BLaER1 treated with 17β-estradiol and CSF1 and Interleukin-3, amounts not matched to agents 10 nM and 100 nM (cell line): ENCODE results near the gene ATP11C.
"Not testable (repeated sequence)": the region's sequence is repeated elsewhere in the genome, so short reads cannot be mapped to it uniquely, and the experiment has no call there.

Source experiments
- H3K27ac ChIP-seq, 11 experiments: shearing (Covaris generic); formaldehyde crosslinking; 2 replicates each; pipeline ENCODE4 v1.8.1; 2022
- H3K27me3 ChIP-seq, 11 experiments: shearing (Covaris generic); formaldehyde crosslinking; 2 replicates each; pipeline ENCODE4 v1.8.1; 2022
- H3K36me3 ChIP-seq, 11 experiments: shearing (Covaris generic); formaldehyde crosslinking; 2 replicates each; pipeline ENCODE4 v1.8.1; 2022
- H3K4me1 ChIP-seq, 10 experiments: shearing (Covaris generic); formaldehyde crosslinking; 2 replicates each; pipeline ENCODE4 v1.8.1; 2022
- H3K4me2 ChIP-seq, 11 experiments: shearing (Covaris generic); formaldehyde crosslinking; 2 replicates each; pipeline ENCODE4 v1.8.1; 2022
- H3K4me3 ChIP-seq, 10 experiments: shearing (Covaris generic); formaldehyde crosslinking; 2 replicates each; pipeline ENCODE4 v1.8.1; 2022
- H3K9ac ChIP-seq, 11 experiments: shearing (Covaris generic); formaldehyde crosslinking; 2 replicates each; pipeline ENCODE4 v1.8.1; 2022
- H3K9me3 ChIP-seq, 11 experiments: shearing (Covaris generic); formaldehyde crosslinking; replicated peaks in 1 of 11; 2 replicates each; pipeline ENCODE4 v1.8.1; 2022
- H4K20me1 ChIP-seq, 11 experiments: shearing (Covaris generic); formaldehyde crosslinking; 2 replicates each; pipeline ENCODE4 v1.8.1; 2022
- Cebpa-rat ChIP-seq, 11 experiments: shearing (Covaris generic); IDR thresholded peaks; 2 replicates each; pipeline ENCODE4 v1.8.1; 2022

Gene ATP11C

DNA sequence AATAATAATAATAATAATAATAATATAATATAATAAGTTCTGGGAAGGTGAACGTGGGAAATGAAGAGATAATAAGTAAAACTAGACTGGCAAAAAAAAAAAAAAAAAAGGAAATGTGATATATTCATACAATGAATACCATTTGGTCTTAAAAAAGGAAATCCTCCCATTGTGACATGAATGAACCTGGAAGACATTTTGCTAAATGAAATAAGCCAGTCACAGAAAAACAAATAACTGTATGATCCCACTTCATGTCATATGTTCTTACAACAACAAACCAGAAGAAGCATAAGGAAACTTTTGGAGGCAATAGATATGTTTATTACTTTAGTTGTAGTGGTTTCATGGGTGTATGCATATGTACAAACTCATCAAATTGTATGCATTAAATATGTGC lies 63.1 kb downstream of the ATP11C start:
- Histone ChIP-seq H3K9ac (no peak overlapping the region), H4K20me1 (peaks cover 0 to 47% (median 11%) of the 10 kb centered on the region in 11 experiments; a peak in 12 of 22 replicates), H3K36me3 (peaks cover 0 to 8% (median 0%) of the 10 kb centered on the region in 11 experiments; a peak in 2 of 22 replicates), H3K4me2 (no peak overlapping the region), H3K4me1 (peaks cover 0 to 11% (median 0%) of the 10 kb centered on the region in 10 experiments; a peak in 3 of 20 replicates), H3K4me3 (no peak overlapping the region), H3K9me3 (no peaks in the 10 kb centered on the region), H3K27ac (no peak overlapping the region), H3K27me3 (peaks cover 30 to 77% (median 68%) of the 10 kb centered on the region in 11 experiments)
- TF ChIP-seq Cebpa-rat (IDR thresholded peaks at IDR 0.05), result no peak

DNA sequence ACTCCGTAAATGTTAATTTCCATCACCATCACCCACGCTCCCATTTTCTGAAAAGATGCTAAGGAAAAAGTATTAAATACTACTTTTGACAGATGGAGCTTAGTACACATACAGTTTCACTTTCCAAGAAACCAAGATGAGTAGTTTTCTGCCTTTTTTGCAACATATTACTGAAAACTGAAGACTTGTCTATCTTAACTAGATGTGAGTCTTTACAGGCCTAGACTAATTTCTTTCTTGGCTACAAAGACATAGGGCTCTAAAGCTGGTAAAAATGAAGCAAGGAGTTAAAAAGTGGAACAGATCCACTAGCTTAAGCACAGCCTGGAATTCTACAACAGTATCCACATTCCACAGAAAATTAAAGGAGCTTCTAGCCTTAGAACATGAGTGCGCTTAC lies 68.2 kb downstream of the ATP11C start:
- Histone ChIP-seq H3K4me3 (no peak overlapping the region), H3K4me2 (no peak overlapping the region), H3K4me1 (no peaks in the 10 kb centered on the region), H3K27me3 (peaks cover 27 to 88% (median 75%) of the 10 kb centered on the region in 11 experiments; a peak in 21 of 22 replicates), H4K20me1 (peaks cover 0 to 43% (median 7%) of the 10 kb centered on the region in 11 experiments; a peak in 10 of 22 replicates), H3K27ac (no peak overlapping the region), H3K9me3 (no peaks in the 10 kb centered on the region), H3K9ac (no peak overlapping the region), H3K36me3 (peaks cover 0 to 9% (median 0%) of the 10 kb centered on the region in 11 experiments; a peak in 1 of 22 replicates)
- no peak for TF ChIP-seq Cebpa-rat (IDR thresholded peaks at IDR 0.05)

DNA sequence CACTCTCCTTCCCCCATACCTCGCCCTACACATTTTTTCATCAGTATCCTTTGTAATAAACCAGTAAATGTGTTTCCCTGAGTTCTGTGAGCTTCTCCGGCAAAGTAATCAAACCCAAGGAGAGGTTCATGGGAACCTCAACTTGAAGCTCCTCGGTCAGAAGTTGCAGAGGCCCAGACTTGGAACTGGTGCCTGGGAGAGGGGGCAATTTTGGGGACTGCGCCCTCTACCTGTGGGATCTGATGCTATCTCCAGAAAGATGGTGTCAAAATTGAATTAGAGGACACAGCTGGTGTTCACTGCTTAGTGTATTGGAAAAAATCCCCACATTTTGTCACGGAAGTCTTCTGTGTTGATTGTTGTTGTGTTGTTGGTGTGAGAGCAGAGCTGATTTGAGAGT lies 70.6 kb downstream of the ATP11C start:
- no peak overlapping the region for H3K4me3 ChIP-seq
- TF ChIP-seq Cebpa-rat (IDR thresholded peaks at IDR 0.05), result no peak

DNA sequence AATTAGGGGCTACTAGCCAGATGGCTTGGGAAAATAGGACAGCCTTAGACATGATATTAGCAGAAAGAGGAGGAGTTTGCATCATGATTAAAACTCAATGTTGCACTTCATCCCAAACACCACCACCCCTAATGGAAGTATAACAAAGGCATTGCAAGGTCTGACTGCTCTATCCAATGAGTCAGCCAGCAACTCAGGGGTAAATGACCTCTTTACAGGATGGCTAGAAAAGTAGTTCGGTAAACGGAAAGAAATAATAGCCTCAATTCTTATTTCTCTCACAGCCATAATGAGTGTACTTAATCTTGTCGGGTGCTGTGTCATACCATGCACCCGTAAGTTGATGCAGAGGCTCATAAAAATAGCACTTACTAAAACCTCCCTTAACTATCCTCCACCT lies 76.0 kb downstream of the ATP11C start:
- H3K9ac ChIP-seq, H3K36me3 ChIP-seq, H3K9me3 ChIP-seq, H3K4me3 ChIP-seq, H3K4me2 ChIP-seq, H3K27ac ChIP-seq: not testable (repeated sequence)
- H3K27me3 ChIP-seq, result peaks cover 38 to 90% (median 81%) of the 10 kb centered on the region in 11 experiments
- peaks cover 0 to 53% (median 5%) of the 10 kb centered on the region in 11 experiments; a peak in 13 of 22 replicates for H4K20me1 ChIP-seq
- peaks cover 3 to 20% (median 12%) of the 10 kb centered on the region in 10 experiments; a peak in 12 of 20 replicates for H3K4me1 ChIP-seq

More for the DNA sequence above, 70.6 kb downstream of the ATP11C start:
- Histone ChIP-seq H4K20me1 (peaks cover 0 to 40% (median 2%) of the 10 kb centered on the region in 11 experiments; a peak in 11 of 22 replicates), H3K9ac (no peak overlapping the region), H3K4me2 (no peak overlapping the region), H3K9me3 (no peaks in the 10 kb centered on the region), H3K4me1 (no peaks in the 10 kb centered on the region), H3K27me3 (peaks cover 27 to 89% (median 77%) of the 10 kb centered on the region in 11 experiments; a peak in 21 of 22 replicates), H3K27ac (no peak overlapping the region), H3K36me3 (peaks cover 0 to 9% (median 0%) of the 10 kb centered on the region in 11 experiments; a peak in 1 of 22 replicates)

- no peak overlapping the region for H3K4me2 ChIP-seq
- TF ChIP-seq Cebpa-rat (IDR thresholded peaks at IDR 0.05), result no peak
- H3K27ac ChIP-seq, result no peak overlapping the region
- no peak overlapping the region for H3K4me3 ChIP-seq
- H3K4me1 ChIP-seq, result peaks cover 3 to 23% (median 12%) of the 10 kb centered on the region in 10 experiments; a peak in 12 of 20 replicates
- peaks cover 0 to 12% (median 0%) of the 10 kb centered on the region in 11 experiments; a peak in 1 of 22 replicates for H3K36me3 ChIP-seq
- peaks cover 0 to 6% (median 0%) of the 10 kb centered on the region in 11 experiments; a peak in 1 of 22 replicates for H3K9me3 ChIP-seq
- H4K20me1 ChIP-seq, result peaks cover 0 to 68% (median 12%) of the 10 kb centered on the region in 11 experiments; a peak in 13 of 22 replicates
- peaks cover 84 to 99% (median 95%) of the 10 kb centered on the region in 11 experiments for H3K27me3 ChIP-seq
- H3K9ac ChIP-seq, result no peak overlapping the region
These were observed 81.1 kb downstream of the ATP11C start for GRCh38 chrX:139851730-139852129.

DNA sequence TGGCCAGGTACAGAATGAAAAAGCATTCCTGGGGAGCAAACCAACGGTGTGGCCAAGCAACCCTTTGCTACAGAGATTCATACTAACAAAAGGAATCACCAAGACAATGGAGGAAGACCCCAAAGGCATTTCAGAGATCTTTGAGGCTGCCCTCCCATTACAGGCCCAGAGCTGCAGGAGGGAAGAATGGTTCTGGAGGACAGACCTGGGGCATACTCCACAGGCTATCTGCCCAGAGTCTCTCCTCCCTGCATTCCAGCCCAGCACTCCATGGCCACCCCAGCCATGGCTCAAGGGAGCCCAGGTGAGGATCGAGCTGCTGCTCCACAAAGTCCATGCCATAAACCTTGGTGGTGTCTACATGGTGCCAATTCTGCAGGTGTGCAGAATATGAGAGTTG lies 81.9 kb downstream of the ATP11C start:
- peaks cover 0 to 70% (median 12%) of the 10 kb centered on the region in 11 experiments; a peak in 14 of 22 replicates for H4K20me1 ChIP-seq
- H3K4me1 ChIP-seq, result peaks cover 3 to 28% (median 13%) of the 10 kb centered on the region in 10 experiments; a peak in 13 of 20 replicates
- peaks cover 0 to 12% (median 0%) of the 10 kb centered on the region in 11 experiments; a peak in 1 of 22 replicates for H3K36me3 ChIP-seq
- no peak overlapping the region for H3K9ac ChIP-seq
- H3K4me2 ChIP-seq, result no peak overlapping the region
- H3K27ac ChIP-seq, result no peak overlapping the region
- H3K27me3 ChIP-seq, result peaks cover 91 to 99% (median 95%) of the 10 kb centered on the region in 11 experiments
- H3K4me3 ChIP-seq, result no peak overlapping the region
- no peak for TF ChIP-seq Cebpa-rat (IDR thresholded peaks at IDR 0.05)
- H3K9me3 ChIP-seq, result peaks cover 0 to 2% (median 0%) of the 10 kb centered on the region in 11 experiments; a peak in 1 of 22 replicates

GRCh38 chrX:139844884-139845283 lies 88.0 kb downstream of the ATP11C start:
- no peak for TF ChIP-seq Cebpa-rat (IDR thresholded peaks at IDR 0.05)
- peaks cover 0 to 51% (median 24%) of the 10 kb centered on the region in 11 experiments; a peak in 14 of 22 replicates for H4K20me1 ChIP-seq
- peaks cover 88 to 100% (median 99%) of the 10 kb centered on the region in 11 experiments for H3K27me3 ChIP-seq
- H3K4me2 ChIP-seq, result peak overlapping the region in 10 of 11 experiments; percentile 3 to 77 (median 50); a peak in 17 of 22 replicates
- no peak overlapping the region for H3K27ac ChIP-seq
- H3K4me3 ChIP-seq, result no peak overlapping the region
- H3K9me3 ChIP-seq, result peaks cover 0 to 11% (median 2%) of the 10 kb centered on the region in 11 experiments; a peak in 13 of 22 replicates
- H3K36me3 ChIP-seq, result peaks cover 0 to 5% (median 0%) of the 10 kb centered on the region in 11 experiments; a peak in 2 of 22 replicates
- H3K9ac ChIP-seq, result no peak overlapping the region
- peaks cover 11 to 28% (median 17%) of the 10 kb centered on the region in 10 experiments for H3K4me1 ChIP-seq

DNA sequence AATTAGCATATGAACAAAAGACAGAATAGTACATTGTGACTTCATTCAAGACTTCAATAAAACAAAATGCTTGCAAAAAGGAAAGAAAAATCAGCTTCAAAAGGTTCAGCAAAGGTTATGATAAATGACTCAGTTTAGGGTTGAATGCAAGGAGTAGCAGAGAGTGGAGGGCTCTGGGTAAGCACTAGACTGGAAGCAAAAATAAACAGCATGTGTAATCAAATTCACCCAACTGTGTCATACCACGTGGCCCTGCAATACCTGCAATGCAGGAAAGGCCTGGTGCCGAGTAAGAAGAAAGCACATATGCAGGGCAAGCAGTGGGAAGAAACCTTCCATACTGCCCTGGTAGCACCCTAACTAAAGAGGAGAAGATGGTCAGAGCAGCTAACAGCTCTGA lies 88.7 kb downstream of the ATP11C start:
- no peak overlapping the region for H3K4me3 ChIP-seq
- H3K9me3 ChIP-seq, result peaks cover 7 to 18% (median 9%) of the 10 kb centered on the region in 11 experiments
- peaks cover 84 to 100% (median 99%) of the 10 kb centered on the region in 11 experiments for H3K27me3 ChIP-seq
- peaks cover 11 to 28% (median 17%) of the 10 kb centered on the region in 10 experiments for H3K4me1 ChIP-seq
- no peak overlapping the region for H3K9ac ChIP-seq
- H4K20me1 ChIP-seq, result peaks cover 0 to 49% (median 24%) of the 10 kb centered on the region in 11 experiments; a peak in 14 of 22 replicates
- no peak for TF ChIP-seq Cebpa-rat (IDR thresholded peaks at IDR 0.05)
- peak overlapping the region; percentile 19 to 77 (median 40); a peak in 18 of 22 replicates for H3K4me2 ChIP-seq
- peaks cover 0 to 8% (median 0%) of the 10 kb centered on the region in 11 experiments; a peak in 3 of 22 replicates for H3K36me3 ChIP-seq
- H3K27ac ChIP-seq, result no peak overlapping the region
